Transverse colon (tissue), 4 donors: Measurements from ENCODE around the gene ITGA4. TPM values are rescaled to one million over a fixed set of nuclear protein-coding genes. Genes with fewer than 3 reads are reported as not detected.

Experiments used
- DNase-seq: peaks from one replicate; pipeline ENCODE4 v3.0.0-alpha.2; 2019
- H3K27ac ChIP-seq, 4 donors: fragments of 200-600 bp; sonication (generic); 2 replicates each; pipeline ENCODE4 v1.5.1; 2016 to 2018; ENCODE audit warnings: inconsistent platforms in 4 of 4
- H3K27me3 ChIP-seq: fragments of 200-600 bp; sonication (generic); 2 replicates; pipeline ENCODE4 v1.5.1; 2017; ENCODE audit warnings: inconsistent platforms
- H3K36me3 ChIP-seq, 4 donors: fragments of 200-600 bp; sonication (generic); 2 replicates each; pipeline ENCODE4 v1.5.1; 2017 to 2019; ENCODE audit warnings: inconsistent platforms in 4 of 4
- H3K4me1 ChIP-seq, 4 donors: fragments of 200-600 bp; sonication (generic); 2 replicates each; pipeline ENCODE4 v1.5.1; 2017 to 2020; ENCODE audit warnings: inconsistent platforms in 4 of 4
- H3K4me3 ChIP-seq, 4 donors: fragments of 200-600 bp; sonication (generic); 1 replicate in 1 of 4; 2 replicates in 3 of 4; pipeline versions ENCODE4 v1.5.1 to v1.6.1; 2017 to 2019; ENCODE audit warnings: inconsistent platforms in 4 of 4
- H3K9me3 ChIP-seq, 2 donors: fragments of 200-600 bp; sonication (generic); 2 replicates each; pipeline ENCODE4 v1.5.1; 2017 to 2019; ENCODE audit warnings: inconsistent platforms in 2 of 2
- EP300 ChIP-seq: sonication (generic); formaldehyde crosslinking; IDR thresholded peaks from one replicate; pipeline ENCODE4 v1.6.1; 2017; ENCODE audit warnings: antibody characterized with exemption, low read depth
- POLR2A ChIP-seq: fragments of 450-650 bp; IDR thresholded peaks from one replicate; pipeline ENCODE4 v1.6.1; 2016; ENCODE audit warnings: antibody characterized with exemption, mild to moderate bottlenecking, moderate library complexity
- POLR2AphosphoS5 ChIP-seq, 3 donors: sonication (generic); formaldehyde crosslinking; IDR thresholded peaks; one replicate each; pipeline ENCODE4 v1.6.1; 2016; ENCODE audit warnings: antibody characterized with exemption in 3 of 3
- WGBS, 2 donors: methylation state at CpG; one replicate each; pipeline ENCODE4 v1.1.5; 2018; ENCODE audit warnings: low coverage in 1 of 2; 5-methylcytosine and 5-hydroxymethylcytosine counted together
- in situ Hi-C, 4 donors: fragments of 200-750 bp; cut with MboI; loops; one replicate each; pipeline versions ENCODE4 v1.15.0 to v1.15.1; 2017; ENCODE audit warnings: low sequenced_read_pairs in 3 of 4, low pct_ligation_motif_present in 1 of 4, low pct_unique_long_range_greater_than_20kb in 1 of 4
- intact Hi-C: fragments of 100-400 bp; cut with DNase I; formaldehyde crosslinking; loops from one replicate; pipeline ENCODE4 v1.15.1; 2023; ENCODE audit warnings: low total_unique reads
- total RNA-seq, 4 donors: library from RNA; depleted of rRNA; stranded (reverse); fragments of >200 nt; gene quantifications; one replicate each; pipeline ENCODE4 v1.1.0, GENCODE V29; 2016
- TF ChIP-seq, protein P1 (sequence below), 5 experiments: fragments of 200-600 bp in 3 of 5; fragments of 450-650 bp in 2 of 5; sonication (generic) in 3 of 5; IDR thresholded peaks; 1 replicate in 2 of 5; 2 replicates in 3 of 5; pipeline ENCODE4 v1.5.1; 2016 to 2017; ENCODE audit warnings: antibody characterized with exemption in 5 of 5, inconsistent platforms in 3 of 5, mild to moderate bottlenecking in 2 of 5, moderate library complexity in 1 of 5

The ITGA4 gene
- total RNA-seq, 4 donors from 2014 or later: 1.1 to 30.8 (median 5.1) TPM

DNA sequence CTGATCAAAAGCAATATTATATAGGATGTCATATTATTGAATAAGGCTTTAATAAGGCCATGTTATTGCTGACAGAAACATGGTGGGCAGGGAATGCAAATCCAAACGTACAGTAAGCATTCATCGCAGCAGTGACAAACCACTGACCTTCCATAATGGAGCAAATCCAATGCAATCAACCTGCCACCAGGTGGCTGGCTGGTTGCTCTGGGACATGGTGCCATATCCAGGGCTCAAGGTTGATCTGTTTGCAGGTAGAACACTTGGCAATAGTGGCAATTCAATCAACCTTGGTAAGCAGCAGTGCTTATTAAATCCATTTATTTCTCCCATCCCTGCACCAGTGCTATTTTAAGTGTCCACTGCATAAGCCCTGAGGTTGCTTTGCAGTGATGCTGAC is 124.3 kb downstream of the ITGA4 start:
- in situ Hi-C loops: no loop called here
- WGBS, 2 donors: 80% methylated on average over 2 of the region's 2 CpGs; no CpG with 5 or more reads in 1 of the 2 donors
- no peaks in the 10 kb centered on the region for H3K36me3 ChIP-seq
- no peaks in the 10 kb centered on the region for H3K9me3 ChIP-seq
- TF ChIP-seq POLR2AphosphoS5 (IDR thresholded peaks at IDR 0.05) (no peak), POLR2A (no peak), EP300 (no peak)
- TF ChIP-seq, protein P1, sequence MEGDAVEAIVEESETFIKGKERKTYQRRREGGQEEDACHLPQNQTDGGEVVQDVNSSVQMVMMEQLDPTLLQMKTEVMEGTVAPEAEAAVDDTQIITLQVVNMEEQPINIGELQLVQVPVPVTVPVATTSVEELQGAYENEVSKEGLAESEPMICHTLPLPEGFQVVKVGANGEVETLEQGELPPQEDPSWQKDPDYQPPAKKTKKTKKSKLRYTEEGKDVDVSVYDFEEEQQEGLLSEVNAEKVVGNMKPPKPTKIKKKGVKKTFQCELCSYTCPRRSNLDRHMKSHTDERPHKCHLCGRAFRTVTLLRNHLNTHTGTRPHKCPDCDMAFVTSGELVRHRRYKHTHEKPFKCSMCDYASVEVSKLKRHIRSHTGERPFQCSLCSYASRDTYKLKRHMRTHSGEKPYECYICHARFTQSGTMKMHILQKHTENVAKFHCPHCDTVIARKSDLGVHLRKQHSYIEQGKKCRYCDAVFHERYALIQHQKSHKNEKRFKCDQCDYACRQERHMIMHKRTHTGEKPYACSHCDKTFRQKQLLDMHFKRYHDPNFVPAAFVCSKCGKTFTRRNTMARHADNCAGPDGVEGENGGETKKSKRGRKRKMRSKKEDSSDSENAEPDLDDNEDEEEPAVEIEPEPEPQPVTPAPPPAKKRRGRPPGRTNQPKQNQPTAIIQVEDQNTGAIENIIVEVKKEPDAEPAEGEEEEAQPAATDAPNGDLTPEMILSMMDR (IDR thresholded peaks at IDR 0.05): no peak
- intact Hi-C loops: no loop called here
- no peak overlapping the region for H3K4me3 ChIP-seq
- peaks cover 3% of the 10 kb centered on the region for H3K27me3 ChIP-seq
- DNase-seq: no peak
- H3K4me1 ChIP-seq: no peaks in the 10 kb centered on the region
- no peak overlapping the region for H3K27ac ChIP-seq

DNA sequence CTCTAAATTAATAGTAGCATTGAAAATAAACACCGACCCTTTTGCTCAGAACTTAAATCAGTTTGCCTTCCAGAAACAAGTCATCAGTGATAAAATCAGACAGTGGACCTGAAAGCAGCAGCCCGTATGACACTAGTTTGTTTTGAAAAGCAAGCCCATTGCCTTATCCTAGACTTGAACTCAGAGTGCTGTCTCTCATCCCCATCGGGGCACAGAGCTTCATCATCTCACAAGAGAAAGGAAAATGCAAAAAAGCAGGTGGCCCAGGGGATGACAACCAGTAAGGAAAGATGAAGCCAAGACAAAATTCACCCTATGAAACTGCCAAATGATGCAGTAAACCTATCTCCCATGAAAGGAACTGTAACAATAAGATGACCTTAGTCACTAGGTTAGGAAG is 128.5 kb downstream of the ITGA4 start:
- no peaks in the 10 kb centered on the region for H3K36me3 ChIP-seq
- H3K4me3 ChIP-seq: no peak overlapping the region
- intact Hi-C loops (no loop called here), in situ Hi-C loops (no loop called here)
- no peaks in the 10 kb centered on the region for H3K9me3 ChIP-seq
- H3K27me3 ChIP-seq: peaks cover 3% of the 10 kb centered on the region
- no peak for DNase-seq
- H3K4me1 ChIP-seq: no peaks in the 10 kb centered on the region
- 60 to 69% methylated on average over 2 to 3 of the region's 3 CpGs for WGBS, 2 donors
- H3K27ac ChIP-seq: no peak overlapping the region
- TF ChIP-seq POLR2AphosphoS5 (IDR thresholded peaks at IDR 0.05) (no peak), EP300 (no peak), POLR2A (no peak)
- TF ChIP-seq, protein P1 (IDR thresholded peaks at IDR 0.05): no peak

Other genes starting within 250 kb of the ITGA4 start
- gene CERKL, start 199.7 kb downstream of the ITGA4 start, total RNA-seq: under 1 TPM in 1 of 4 donors, not detected in 3; 0.32 TPM
- 1 to 10 TPM in 1 of 4 donors, under 1 TPM in 1, not detected in 2; 0.48 to 1.8 TPM for gene NEUROD1, start 223.1 kb downstream of the ITGA4 start, total RNA-seq